ENCODE data around the gene FGR. TPM values are rescaled to one million over a fixed set of nuclear protein-coding genes. Genes with fewer than 3 reads are reported as not detected.

The FGR gene
- polyA plus RNA-seq, 3 donors: 371 to 1,340 (median 571) TPM

DNA sequence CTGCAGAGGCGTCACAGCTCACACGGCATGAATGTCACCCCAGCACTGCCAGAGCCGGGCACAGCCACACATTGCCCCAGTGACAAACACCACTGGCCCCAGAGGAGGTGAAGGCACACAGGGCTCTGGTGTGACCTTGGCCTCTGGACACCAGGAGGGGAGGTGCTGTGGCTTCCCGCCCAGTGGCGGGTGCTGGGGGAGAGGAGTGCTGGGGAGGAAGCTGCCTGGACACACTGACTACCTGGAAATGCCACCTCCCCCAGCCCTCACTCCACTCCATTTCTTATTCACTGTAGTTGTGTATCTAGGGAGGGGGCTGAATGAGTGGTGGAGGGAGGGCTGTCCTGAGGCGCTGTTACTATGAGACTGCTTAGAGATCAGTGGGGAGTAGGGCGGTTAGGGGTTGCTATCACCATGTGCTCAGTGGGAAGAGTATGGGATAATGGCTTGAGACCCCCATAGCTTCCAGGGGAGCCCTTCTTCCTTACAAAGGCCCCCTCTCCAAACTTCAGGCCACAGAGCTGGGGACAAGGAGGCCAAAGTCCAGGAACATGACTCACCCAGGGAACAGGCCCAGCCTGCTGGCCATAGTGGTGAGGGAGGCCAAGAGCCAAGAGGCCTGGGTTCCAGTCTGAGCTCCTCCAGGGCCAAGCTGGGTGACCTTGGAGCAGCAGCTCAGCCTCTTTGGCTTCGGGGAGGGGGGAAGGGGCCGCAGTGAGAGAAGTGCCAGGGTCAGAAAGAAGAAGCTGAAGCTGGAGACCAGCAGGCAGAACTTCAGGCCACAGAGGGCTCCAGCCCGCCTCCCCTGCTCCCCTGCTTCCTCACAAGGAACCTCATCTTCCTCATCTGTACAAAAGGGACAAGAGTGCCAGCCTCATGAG lies 71.2 kb downstream of the FGR start:
- TF ChIP-seq, protein P1, sequence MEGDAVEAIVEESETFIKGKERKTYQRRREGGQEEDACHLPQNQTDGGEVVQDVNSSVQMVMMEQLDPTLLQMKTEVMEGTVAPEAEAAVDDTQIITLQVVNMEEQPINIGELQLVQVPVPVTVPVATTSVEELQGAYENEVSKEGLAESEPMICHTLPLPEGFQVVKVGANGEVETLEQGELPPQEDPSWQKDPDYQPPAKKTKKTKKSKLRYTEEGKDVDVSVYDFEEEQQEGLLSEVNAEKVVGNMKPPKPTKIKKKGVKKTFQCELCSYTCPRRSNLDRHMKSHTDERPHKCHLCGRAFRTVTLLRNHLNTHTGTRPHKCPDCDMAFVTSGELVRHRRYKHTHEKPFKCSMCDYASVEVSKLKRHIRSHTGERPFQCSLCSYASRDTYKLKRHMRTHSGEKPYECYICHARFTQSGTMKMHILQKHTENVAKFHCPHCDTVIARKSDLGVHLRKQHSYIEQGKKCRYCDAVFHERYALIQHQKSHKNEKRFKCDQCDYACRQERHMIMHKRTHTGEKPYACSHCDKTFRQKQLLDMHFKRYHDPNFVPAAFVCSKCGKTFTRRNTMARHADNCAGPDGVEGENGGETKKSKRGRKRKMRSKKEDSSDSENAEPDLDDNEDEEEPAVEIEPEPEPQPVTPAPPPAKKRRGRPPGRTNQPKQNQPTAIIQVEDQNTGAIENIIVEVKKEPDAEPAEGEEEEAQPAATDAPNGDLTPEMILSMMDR (IDR thresholded peaks at IDR 0.05): no peak
- H3K4me1 ChIP-seq (ENCODE audit: control insufficient read depth in 1 of 2, insufficient read depth in 2 of 2, low read length in 2 of 2): peaks cover 30 to 38% of the 10 kb centered on the region in 2 donors
- Mint-ChIP-seq H3K36me3 (peaks cover 0 to 5% of the 10 kb centered on the region in 2 donors), H3K4me3 (peak overlapping the region in 1 of 2 donors; percentile 37), H3K27me3 (ENCODE audit: low read depth in 3 of 3) (peaks cover 3 to 9% (median 6%) of the 10 kb centered on the region in 3 donors), H3K4me1 (peaks cover 50% of the 10 kb centered on the region), H3K27ac (peak overlapping the region in 6 of 7 donors; percentile 22 to 70 (median 58)), H3K9me3 (peaks cover 0 to 2% (median 0%) of the 10 kb centered on the region in 7 donors)
- H3K27ac ChIP-seq (ENCODE audit: low read depth in 1 of 2, low read length in 2 of 2): peak overlapping the region; percentile 11 to 56
- peaks cover 33% of the 10 kb centered on the region for H4K20me1 ChIP-seq (ENCODE audit: insufficient read depth, low read length)
- WGBS (ENCODE audit: insufficient coverage): 36% methylated on average over 4 of the region's 10 CpGs
- peak overlapping the region in 1 of 3 experiments; percentile 5 for H3K4me3 ChIP-seq (replicated peaks in 1 of 3; ENCODE audit: low read depth in 2 of 3, low read length in 3 of 3)
- H3K27me3 ChIP-seq (ENCODE audit: control insufficient read depth in 2 of 2, insufficient read depth in 2 of 2, low read length in 2 of 2): no peaks in the 10 kb centered on the region
- H3K9ac ChIP-seq (ENCODE audit: insufficient read depth, low read length, poor library complexity, severe bottlenecking): no peak overlapping the region
- H3K9me3 ChIP-seq (replicated peaks in 1 of 2; ENCODE audit: control insufficient read depth in 1 of 2, insufficient read depth in 1 of 2, low read length in 2 of 2): no peaks in the 10 kb centered on the region
- peak; percentile 39 to 57 (median 50) for DNase-seq
- no peaks in the 10 kb centered on the region for H3K36me3 ChIP-seq (replicated peaks in 1 of 2; ENCODE audit: control insufficient read depth in 1 of 2, insufficient read depth in 2 of 2, low read length in 2 of 2)
- no peaks in the 10 kb centered on the region for H3K79me2 ChIP-seq (ENCODE audit: insufficient read depth, low read length)
- peak overlapping the region; percentile 7 for H3K4me2 ChIP-seq (replicated peaks; ENCODE audit: extremely low read depth, low read length, poor library complexity, severe bottlenecking)
- H2AFZ ChIP-seq (ENCODE audit: insufficient read depth, low read depth, low read length, poor library complexity, severe bottlenecking): no peak overlapping the region
- intact Hi-C loops (cut with micrococcal nuclease): no loop called here

DNA sequence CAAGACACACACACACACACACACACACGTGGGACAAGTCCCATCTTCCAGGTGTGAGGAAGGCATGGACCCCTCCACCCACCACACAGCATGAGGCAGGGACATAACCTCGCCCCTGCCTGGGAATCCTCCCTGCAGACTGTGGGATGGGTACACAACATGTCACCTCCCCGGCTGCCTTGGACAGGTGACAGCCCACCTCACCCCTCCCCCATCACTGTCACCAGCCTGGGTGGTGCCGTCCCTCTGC lies 71.7 kb downstream of the FGR start:
- Mint-ChIP-seq H3K27me3 (ENCODE audit: low read depth in 3 of 3) (peaks cover 3 to 7% (median 6%) of the 10 kb centered on the region in 3 donors), H3K27ac (no peak overlapping the region), H3K9me3 (peaks cover 0 to 2% (median 0%) of the 10 kb centered on the region in 7 donors), H3K36me3 (peaks cover 4 to 5% of the 10 kb centered on the region in 2 donors), H3K4me1 (peaks cover 48% of the 10 kb centered on the region), H3K4me3 (no peak overlapping the region)
- peaks cover 29 to 33% of the 10 kb centered on the region in 2 donors for H3K4me1 ChIP-seq (ENCODE audit: control insufficient read depth in 1 of 2, insufficient read depth in 2 of 2, low read length in 2 of 2)
- no peak overlapping the region for H3K27ac ChIP-seq (ENCODE audit: low read depth in 1 of 2, low read length in 2 of 2)
- peaks cover 31% of the 10 kb centered on the region for H4K20me1 ChIP-seq (ENCODE audit: insufficient read depth, low read length)
- TF ChIP-seq, protein P1 (IDR thresholded peaks at IDR 0.05): no peak
- no peak overlapping the region for H3K9ac ChIP-seq (ENCODE audit: insufficient read depth, low read length, poor library complexity, severe bottlenecking)
- 79% methylated on average over 3 of the region's 4 CpGs for WGBS (ENCODE audit: insufficient coverage)
- no peaks in the 10 kb centered on the region for H3K36me3 ChIP-seq (replicated peaks in 1 of 2; ENCODE audit: control insufficient read depth in 1 of 2, insufficient read depth in 2 of 2, low read length in 2 of 2)
- no peaks in the 10 kb centered on the region for H3K9me3 ChIP-seq (replicated peaks in 1 of 2; ENCODE audit: control insufficient read depth in 1 of 2, insufficient read depth in 1 of 2, low read length in 2 of 2)
- H3K27me3 ChIP-seq (ENCODE audit: control insufficient read depth in 2 of 2, insufficient read depth in 2 of 2, low read length in 2 of 2): no peaks in the 10 kb centered on the region
- H3K79me2 ChIP-seq (ENCODE audit: insufficient read depth, low read length): no peaks in the 10 kb centered on the region
- no peak overlapping the region for H3K4me2 ChIP-seq (replicated peaks; ENCODE audit: extremely low read depth, low read length, poor library complexity, severe bottlenecking)
- no peak overlapping the region for H3K4me3 ChIP-seq (replicated peaks in 1 of 3; ENCODE audit: low read depth in 2 of 3, low read length in 3 of 3)
- DNase-seq: no peak
- H2AFZ ChIP-seq (ENCODE audit: insufficient read depth, low read depth, low read length, poor library complexity, severe bottlenecking): no peak overlapping the region
- intact Hi-C loops (cut with micrococcal nuclease): no loop called here

Measured in CD14-positive monocyte (primary cell).